Left ventricle myocardium inferior (tissue), 1 donor: Measurements from ENCODE around the gene PUDP. TPM values are rescaled to one million over a fixed set of nuclear protein-coding genes. Genes with fewer than 3 reads are reported as not detected.

ENCODE experiments used
- DNase-seq: peaks from one replicate; pipeline ENCODE4 v3.0.0-alpha.2; 2020
- H3K27ac ChIP-seq: fragments of 200-600 bp; replicated peaks from 2 replicates; pipeline ENCODE4 v1.8.0; 2021
- H3K27me3 ChIP-seq: fragments of 200-600 bp; 2 replicates; pipeline ENCODE4 v1.8.0; 2021; ENCODE audit warnings: low read depth
- H3K36me3 ChIP-seq: fragments of 200-600 bp; 2 replicates; pipeline ENCODE4 v1.8.0; 2021
- H3K4me1 ChIP-seq: fragments of 200-600 bp; 2 replicates; pipeline ENCODE4 v1.8.0; 2021
- H3K4me3 ChIP-seq: fragments of 200-600 bp; 2 replicates; pipeline ENCODE4 v1.8.0; 2021; ENCODE audit warnings: mild to moderate bottlenecking, moderate library complexity
- H3K9me3 ChIP-seq: fragments of 200-600 bp; replicated peaks from 2 replicates; pipeline ENCODE4 v1.8.0; 2021
- CTCF ChIP-seq: fragments of 200-600 bp; IDR thresholded peaks from 2 replicates; pipeline ENCODE4 v1.8.0; 2021; ENCODE audit warnings: antibody characterized with exemption, mild to moderate bottlenecking, borderline replicate concordance
- intact Hi-C: fragments of 100-400 bp; cut with micrococcal nuclease; formaldehyde crosslinking; loops from one replicate; pipeline ENCODE4 v1.11.0; 2022
- total RNA-seq: library from RNA; stranded (reverse); fragmentation: NEBNext Ultra II Directional; extraction: Animal tissue kit (Norgen Biotek cat#: 25700); gene quantifications from one replicate; pipeline ENCODE4 v1.2.1, GENCODE V29; 2021
- donor health status: DM: no; HTN: yes; CAD: no; lungs with severe emphysema.

PUDP gene
- total RNA-seq, 1 donor from 2014 or later, result 27.1 TPM

GRCh38 chrX:7109838-7110793, 37.8 kb downstream of the PUDP start:
- intact Hi-C loops, result no loop called here
- no peak for DNase-seq
- no peak for TF ChIP-seq CTCF
- Histone ChIP-seq H3K4me3 (no peak overlapping the region), H3K36me3 (no peaks in the 10 kb centered on the region), H3K9me3 (no peaks in the 10 kb centered on the region), H3K27ac (peak overlapping the region; percentile 48), H3K4me1 (peaks cover 11% of the 10 kb centered on the region), H3K27me3 (no peaks in the 10 kb centered on the region)

- TF ChIP-seq CTCF, result no peak
- Histone ChIP-seq H3K9me3 (no peaks in the 10 kb centered on the region), H3K4me1 (peaks cover 11% of the 10 kb centered on the region), H3K36me3 (peaks cover 8% of the 10 kb centered on the region), H3K27me3 (no peaks in the 10 kb centered on the region), H3K4me3 (peak overlapping the region; percentile 38), H3K27ac (peak overlapping the region; percentile 48)
- intact Hi-C loops, result no loop called here
- DNase-seq, result no peak
Measured at GRCh38 chrX:7109049-7109531, 38.9 kb downstream of the PUDP start.

GRCh38 chrX:7108030-7108429, 39.9 kb downstream of the PUDP start:
- Histone ChIP-seq H3K36me3 (peaks cover 12% of the 10 kb centered on the region), H3K9me3 (no peaks in the 10 kb centered on the region), H3K27me3 (no peaks in the 10 kb centered on the region), H3K4me1 (peaks cover 11% of the 10 kb centered on the region), H3K27ac (no peak overlapping the region), H3K4me3 (no peak overlapping the region)
- DNase-seq, result no peak
- no peak for TF ChIP-seq CTCF
- intact Hi-C loops, result no loop called here

- peaks cover 11% of the 10 kb centered on the region for H3K4me1 ChIP-seq
- no peaks in the 10 kb centered on the region for H3K9me3 ChIP-seq
- no peak for DNase-seq
- TF ChIP-seq CTCF, result no peak
- intact Hi-C loops, result no loop called here
- H3K27me3 ChIP-seq, result no peaks in the 10 kb centered on the region
- no peak overlapping the region for H3K27ac ChIP-seq
- H3K4me3 ChIP-seq, result no peak overlapping the region
- H3K36me3 ChIP-seq, result peaks cover 12% of the 10 kb centered on the region
Measured at GRCh38 chrX:7106649-7107048, 41.3 kb downstream of the PUDP start.

GRCh38 chrX:7102119-7102518, 45.8 kb downstream of the PUDP start:
- Histone ChIP-seq H3K9me3 (no peaks in the 10 kb centered on the region), H3K27ac (no peak overlapping the region), H3K27me3 (no peaks in the 10 kb centered on the region), H3K4me3 (no peak overlapping the region), H3K36me3 (peaks cover 12% of the 10 kb centered on the region), H3K4me1 (no peaks in the 10 kb centered on the region)
- no peak for DNase-seq
- no peak for TF ChIP-seq CTCF
- intact Hi-C loops, result no loop called here
